ENCODE data around the gene SMPD1.

GRCh38 chr11:6401464-6401863 lies 11.2 kb downstream of the SMPD1 start:
- TF ChIP-seq CTCF (IDR thresholded peaks at IDR 0.05) (no peak), ZFX (IDR thresholded peaks at IDR 0.05; ENCODE audit: borderline replicate concordance) (no peak)
